HG03039 (cell line): ENCODE measurements around the gene CDH12.
"Not testable (repeated sequence)": the region's sequence is repeated elsewhere in the genome, so short reads cannot be mapped to it uniquely, and the experiment has no call there.

Experiments
- ATAC-seq: cut with Tn5 transposase; IDR thresholded peaks from one replicate; pipeline ENCODE4 v1.9.1; 2021; ENCODE audit warnings: mild to moderate bottlenecking, moderate library complexity; ENCODE audit not compliant: unreplicated experiment

CDH12 gene

GRCh38 chr5:22187632-22188228, 665.4 kb downstream of the CDH12 start:
- not testable (repeated sequence) for ATAC-seq

- ATAC-seq, result not testable (repeated sequence)
Observed at GRCh38 chr5:22169226-22169625, 683.9 kb downstream of the CDH12 start.

GRCh38 chr5:22168704-22169103, 684.4 kb downstream of the CDH12 start:
- not testable (repeated sequence) for ATAC-seq

GRCh38 chr5:22165931-22166330, 687.2 kb downstream of the CDH12 start:
- not testable (repeated sequence) for ATAC-seq

GRCh38 chr5:22164910-22165748, 688.0 kb downstream of the CDH12 start:
- ATAC-seq, result not testable (repeated sequence)

GRCh38 chr5:22156953-22157352, 696.2 kb downstream of the CDH12 start:
- not testable (repeated sequence) for ATAC-seq

GRCh38 chr5:22154779-22155178, 698.4 kb downstream of the CDH12 start:
- ATAC-seq, result not testable (repeated sequence)

GRCh38 chr5:22151801-22152200, 701.3 kb downstream of the CDH12 start:
- not testable (repeated sequence) for ATAC-seq

- not testable (repeated sequence) for ATAC-seq
Observed at GRCh38 chr5:22140418-22140817, 712.7 kb downstream of the CDH12 start.

- ATAC-seq, result not testable (repeated sequence)
Observed at GRCh38 chr5:22139662-22140300, 713.4 kb downstream of the CDH12 start.

GRCh38 chr5:22111320-22111719, 741.8 kb downstream of the CDH12 start:
- ATAC-seq, result no peak

- no peak for ATAC-seq
Observed at GRCh38 chr5:22109315-22109714, 743.8 kb downstream of the CDH12 start.

- no peak for ATAC-seq
Observed at GRCh38 chr5:22108545-22108944, 744.6 kb downstream of the CDH12 start.

GRCh38 chr5:22102823-22103359, 750.3 kb downstream of the CDH12 start:
- no peak for ATAC-seq

- ATAC-seq, result no peak
Observed at GRCh38 chr5:22088517-22088916, 764.6 kb downstream of the CDH12 start.

- ATAC-seq, result no peak
Observed at GRCh38 chr5:22079566-22079965, 773.6 kb downstream of the CDH12 start.

- ATAC-seq, result no peak
Observed at GRCh38 chr5:22079002-22079401, 774.1 kb downstream of the CDH12 start.

- ATAC-seq, result no peak
Observed at GRCh38 chr5:22076586-22076985, 776.6 kb downstream of the CDH12 start.

GRCh38 chr5:22070186-22070728, 782.9 kb downstream of the CDH12 start:
- no peak for ATAC-seq

- no peak for ATAC-seq
Observed at GRCh38 chr5:22063717-22064116, 789.4 kb downstream of the CDH12 start.

- no peak for ATAC-seq
Observed at GRCh38 chr5:22058620-22059019, 794.5 kb downstream of the CDH12 start.
